GM19351 (cell line): Measurements from ENCODE around the gene DNALI1.
"Not testable (repeated sequence)": the region's sequence is repeated elsewhere in the genome, so short reads cannot be mapped to it uniquely, and the experiment has no call there.

ENCODE experiments used
- ATAC-seq: cut with Tn5 transposase; IDR thresholded peaks from one replicate; pipeline ENCODE4 v1.9.1; 2021; ENCODE audit warnings: mild to moderate bottlenecking, moderate library complexity; ENCODE audit not compliant: unreplicated experiment

DNALI1 gene

GRCh38 chr1:37556712-37557196 lies at the start of gene DNALI1:
Gene DNALI1, plus strand, starts transcription at chr1:37556940. Its CDS starts 55 bp downstream, at chr1:37556995.
- no peak for ATAC-seq

- no peak for ATAC-seq
Measured at GRCh38 chr1:37509181-37509580, 47.6 kb upstream of the DNALI1 start.

- peak; percentile 43 for ATAC-seq
Measured at GRCh38 chr1:37513795-37514349, 42.9 kb upstream of the DNALI1 start.

GRCh38 chr1:37514350-37515184 lies 42.2 kb upstream of the DNALI1 start, which contains the start of gene MEAF6:
Gene MEAF6, minus strand, starts transcription at chr1:37514766. Its CDS starts 20 bp downstream, at chr1:37514746.
- peak; percentile 85 for ATAC-seq

- ATAC-seq: no peak
Measured at GRCh38 chr1:37515185-37516034, 41.3 kb upstream of the DNALI1 start.

- no peak for ATAC-seq
Measured at GRCh38 chr1:37517569-37517968, 39.2 kb upstream of the DNALI1 start.

- ATAC-seq: not testable (repeated sequence)
Measured at GRCh38 chr1:37518241-37518640, 38.5 kb upstream of the DNALI1 start.

GRCh38 chr1:37518929-37519328 lies 37.8 kb upstream of the DNALI1 start:
- ATAC-seq: not testable (repeated sequence)

GRCh38 chr1:37519613-37520012 lies 37.1 kb upstream of the DNALI1 start:
- no peak for ATAC-seq

- ATAC-seq: not testable (repeated sequence)
Measured at GRCh38 chr1:37529888-37530287, 26.9 kb upstream of the DNALI1 start.

GRCh38 chr1:37532418-37533156 lies 24.2 kb upstream of the DNALI1 start:
- not testable (repeated sequence) for ATAC-seq

GRCh38 chr1:37533317-37534093 lies 23.2 kb upstream of the DNALI1 start:
- ATAC-seq: no peak

GRCh38 chr1:37537378-37537777 lies 19.4 kb upstream of the DNALI1 start:
- no peak for ATAC-seq

- ATAC-seq: not testable (repeated sequence)
Measured at GRCh38 chr1:37539154-37539553, 17.6 kb upstream of the DNALI1 start.

GRCh38 chr1:37540036-37540785 lies 16.5 kb upstream of the DNALI1 start:
- no peak for ATAC-seq

GRCh38 chr1:37544530-37544929 lies 12.2 kb upstream of the DNALI1 start:
- no peak for ATAC-seq

- no peak for ATAC-seq
Measured at GRCh38 chr1:37545019-37545418, 11.7 kb upstream of the DNALI1 start.

- no peak for ATAC-seq
Measured at GRCh38 chr1:37549341-37549740, 7.4 kb upstream of the DNALI1 start.

- ATAC-seq: no peak
Measured at GRCh38 chr1:37553598-37553926, 3.2 kb upstream of the DNALI1 start.
